ENCODE data around the gene PELI3.

Gene PELI3

GRCh38 chr11:66489636-66490035 is 22.9 kb downstream of the PELI3 start:
- Histone ChIP-seq H3K4me3 (no peak overlapping the region), H3K9me3 (replicated peaks in 1 of 11) (no peaks in the 10 kb centered on the region), H3K4me2 (no peak overlapping the region), H3K9ac (no peak overlapping the region), H3K27me3 (no peaks in the 10 kb centered on the region), H3K4me1 (peaks cover 0 to 3% (median 0%) of the 10 kb centered on the region in 10 experiments; a peak in 1 of 20 replicates), H3K36me3 (peaks cover 83 to 99% (median 95%) of the 10 kb centered on the region in 11 experiments), H4K20me1 (peaks cover 0 to 38% (median 0%) of the 10 kb centered on the region in 11 experiments; a peak in 9 of 22 replicates), H3K27ac (no peak overlapping the region)
- TF ChIP-seq Cebpa-rat (IDR thresholded peaks at IDR 0.05), result no peak

GRCh38 chr11:66491315-66491935 is 24.7 kb downstream of the PELI3 start:
- H3K27me3 ChIP-seq, result no peaks in the 10 kb centered on the region
- no peak overlapping the region for H3K9ac ChIP-seq
- no peak for TF ChIP-seq Cebpa-rat (IDR thresholded peaks at IDR 0.05)
- peaks cover 85 to 100% (median 96%) of the 10 kb centered on the region in 11 experiments for H3K36me3 ChIP-seq
- no peaks in the 10 kb centered on the region for H3K9me3 ChIP-seq (replicated peaks in 1 of 11)
- no peak overlapping the region for H3K27ac ChIP-seq
- no peak overlapping the region for H3K4me3 ChIP-seq
- H3K4me2 ChIP-seq, result no peak overlapping the region
- peaks cover 0 to 3% (median 0%) of the 10 kb centered on the region in 10 experiments; a peak in 1 of 20 replicates for H3K4me1 ChIP-seq
- peaks cover 0 to 37% (median 0%) of the 10 kb centered on the region in 11 experiments; a peak in 8 of 22 replicates for H4K20me1 ChIP-seq

GRCh38 chr11:66492161-66492865 is 25.6 kb downstream of the PELI3 start:
- TF ChIP-seq Cebpa-rat (IDR thresholded peaks at IDR 0.05), result no peak
- Histone ChIP-seq H3K9ac (peak overlapping the region in 1 of 11 experiments; percentile 3; a peak in 1 of 22 replicates), H3K4me2 (no peak overlapping the region), H4K20me1 (peaks cover 0 to 33% (median 0%) of the 10 kb centered on the region in 11 experiments; a peak in 6 of 22 replicates), H3K36me3 (peaks cover 85 to 100% (median 96%) of the 10 kb centered on the region in 11 experiments), H3K4me3 (no peak overlapping the region), H3K27me3 (no peaks in the 10 kb centered on the region), H3K27ac (no peak overlapping the region), H3K9me3 (replicated peaks in 1 of 11) (no peaks in the 10 kb centered on the region), H3K4me1 (peaks cover 0 to 3% (median 0%) of the 10 kb centered on the region in 10 experiments; a peak in 1 of 20 replicates)

- peaks cover 84 to 100% (median 96%) of the 10 kb centered on the region in 11 experiments for H3K36me3 ChIP-seq
Measured at GRCh38 chr11:66493130-66493529, 26.4 kb downstream of the PELI3 start.

GRCh38 chr11:66494458-66494857 is 27.8 kb downstream of the PELI3 start:
- peaks cover 0 to 21% (median 0%) of the 10 kb centered on the region in 11 experiments; a peak in 4 of 22 replicates for H4K20me1 ChIP-seq
- no peak overlapping the region for H3K4me3 ChIP-seq
- no peak overlapping the region for H3K9ac ChIP-seq
- no peak for TF ChIP-seq Cebpa-rat (IDR thresholded peaks at IDR 0.05)
- no peak overlapping the region for H3K27ac ChIP-seq
- H3K4me1 ChIP-seq, result peaks cover 0 to 3% (median 0%) of the 10 kb centered on the region in 10 experiments; a peak in 1 of 20 replicates
- H3K36me3 ChIP-seq, result peaks cover 83 to 100% (median 96%) of the 10 kb centered on the region in 11 experiments
- no peaks in the 10 kb centered on the region for H3K27me3 ChIP-seq
- no peaks in the 10 kb centered on the region for H3K9me3 ChIP-seq (replicated peaks in 1 of 11)
- no peak overlapping the region for H3K4me2 ChIP-seq

More at GRCh38 chr11:66493130-66493529, 26.4 kb downstream of the PELI3 start:
- no peak overlapping the region for H3K4me2 ChIP-seq
- TF ChIP-seq Cebpa-rat (IDR thresholded peaks at IDR 0.05), result no peak
- peaks cover 0 to 28% (median 0%) of the 10 kb centered on the region in 11 experiments; a peak in 4 of 22 replicates for H4K20me1 ChIP-seq
- peaks cover 0 to 3% (median 0%) of the 10 kb centered on the region in 10 experiments; a peak in 1 of 20 replicates for H3K4me1 ChIP-seq
- H3K4me3 ChIP-seq, result no peak overlapping the region
- no peaks in the 10 kb centered on the region for H3K9me3 ChIP-seq (replicated peaks in 1 of 11)
- no peak overlapping the region for H3K27ac ChIP-seq
- H3K27me3 ChIP-seq, result no peaks in the 10 kb centered on the region
- no peak overlapping the region for H3K9ac ChIP-seq

- Histone ChIP-seq H3K4me1 (no peaks in the 10 kb centered on the region), H4K20me1 (peaks cover 0 to 21% (median 0%) of the 10 kb centered on the region in 11 experiments; a peak in 4 of 22 replicates), H3K9me3 (replicated peaks in 1 of 11) (no peaks in the 10 kb centered on the region), H3K27ac (no peak overlapping the region), H3K9ac (no peak overlapping the region), H3K4me3 (no peak overlapping the region), H3K4me2 (no peak overlapping the region), H3K36me3 (peaks cover 83 to 100% (median 96%) of the 10 kb centered on the region in 11 experiments), H3K27me3 (no peaks in the 10 kb centered on the region)
- no peak for TF ChIP-seq Cebpa-rat (IDR thresholded peaks at IDR 0.05)
Measured at GRCh38 chr11:66494935-66495334, 28.2 kb downstream of the PELI3 start.

- no peaks in the 10 kb centered on the region for H3K27me3 ChIP-seq
- no peak overlapping the region for H3K27ac ChIP-seq
- H3K9ac ChIP-seq, result no peak overlapping the region
- H3K4me3 ChIP-seq, result no peak overlapping the region
- H3K36me3 ChIP-seq, result peaks cover 83 to 100% (median 97%) of the 10 kb centered on the region in 11 experiments
- no peaks in the 10 kb centered on the region for H3K9me3 ChIP-seq (replicated peaks in 1 of 11)
- H3K4me2 ChIP-seq, result no peak overlapping the region
- H4K20me1 ChIP-seq, result peaks cover 0 to 21% (median 0%) of the 10 kb centered on the region in 11 experiments; a peak in 4 of 22 replicates
- H3K4me1 ChIP-seq, result no peaks in the 10 kb centered on the region
- no peak for TF ChIP-seq Cebpa-rat (IDR thresholded peaks at IDR 0.05)
Measured at GRCh38 chr11:66495401-66495854, 28.7 kb downstream of the PELI3 start.

GRCh38 chr11:66497206-66497605 is 30.5 kb downstream of the PELI3 start:
- H3K9ac ChIP-seq, result no peak overlapping the region
- no peaks in the 10 kb centered on the region for H3K27me3 ChIP-seq
- no peak overlapping the region for H3K4me3 ChIP-seq
- TF ChIP-seq Cebpa-rat (IDR thresholded peaks at IDR 0.05), result no peak
- H3K4me1 ChIP-seq, result no peaks in the 10 kb centered on the region
- peaks cover 84 to 100% (median 95%) of the 10 kb centered on the region in 11 experiments for H3K36me3 ChIP-seq
- H3K4me2 ChIP-seq, result no peak overlapping the region
- no peak overlapping the region for H3K27ac ChIP-seq
- no peaks in the 10 kb centered on the region for H3K9me3 ChIP-seq (replicated peaks in 1 of 11)
- H4K20me1 ChIP-seq, result peaks cover 0 to 21% (median 0%) of the 10 kb centered on the region in 11 experiments; a peak in 4 of 22 replicates

GRCh38 chr11:66498506-66498905 is 31.8 kb downstream of the PELI3 start:
- H3K4me1 ChIP-seq, result no peaks in the 10 kb centered on the region
- no peaks in the 10 kb centered on the region for H3K9me3 ChIP-seq (replicated peaks in 1 of 11)
- no peak overlapping the region for H3K9ac ChIP-seq
- no peaks in the 10 kb centered on the region for H3K27me3 ChIP-seq
- no peak overlapping the region for H3K4me2 ChIP-seq
- H3K4me3 ChIP-seq, result no peak overlapping the region
- H4K20me1 ChIP-seq, result peaks cover 0 to 21% (median 0%) of the 10 kb centered on the region in 11 experiments; a peak in 4 of 22 replicates
- H3K27ac ChIP-seq, result no peak overlapping the region
- no peak for TF ChIP-seq Cebpa-rat (IDR thresholded peaks at IDR 0.05)
- H3K36me3 ChIP-seq, result peaks cover 76 to 100% (median 94%) of the 10 kb centered on the region in 11 experiments
